ENCODE measurements around the gene CAPZB. TPM values are rescaled to one million over a fixed set of nuclear protein-coding genes. Genes with fewer than 3 reads are reported as not detected.
A peak's percentile ranks its signal among the peaks of the same experiment; 100 is the strongest.

Gene CAPZB
- total RNA-seq, 1 experiment from 2014 or later, result 198 TPM

DNA sequence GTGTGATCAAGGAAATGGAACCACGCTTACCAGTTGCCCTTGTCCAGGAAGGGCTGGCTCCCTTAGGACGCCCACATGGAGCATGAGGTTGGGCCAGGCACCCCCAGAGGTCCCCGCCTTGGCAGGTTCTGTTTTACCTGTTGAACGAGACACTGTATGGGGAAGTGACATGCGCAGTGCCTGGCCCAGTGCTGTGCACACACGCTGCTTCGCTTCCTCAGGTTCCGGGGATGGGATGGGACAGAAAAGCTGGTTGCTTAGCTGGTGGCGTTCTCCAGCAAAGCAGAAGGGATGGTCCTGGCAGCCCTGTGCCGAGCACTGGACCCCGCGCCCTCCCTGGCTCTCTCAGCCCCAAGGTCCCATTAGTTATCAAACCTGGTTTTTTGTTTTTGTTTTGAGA lies 152.5 kb downstream of the CAPZB start:
- H3K9me3 Mint-ChIP-seq (ENCODE audit: low read depth, unreplicated experiment), result no peaks in the 10 kb centered on the region
- intact Hi-C loops (cut with micrococcal nuclease; ENCODE audit: unreplicated experiment), result loop anchor here (2.0 kb wide), 1 partner anchor 26 kb away; no protein-coding TSS in a partner anchor

GRCh38 chr1:19331262-19331878 lies 154.0 kb downstream of the CAPZB start:
- no peak overlapping the region for H3K4me3 Mint-ChIP-seq (ENCODE audit: low read depth, unreplicated experiment)
- no peaks in the 10 kb centered on the region for H3K9me3 Mint-ChIP-seq (ENCODE audit: low read depth, unreplicated experiment)
- intact Hi-C loops (cut with micrococcal nuclease; ENCODE audit: unreplicated experiment), result no loop called here
- H3K27me3 Mint-ChIP-seq (ENCODE audit: unreplicated experiment), result no peaks in the 10 kb centered on the region
- no peak for DNase-seq
- H3K4me1 Mint-ChIP-seq (ENCODE audit: low read depth, unreplicated experiment), result no peaks in the 10 kb centered on the region
- CTCF ChIA-PET, result no interaction called here
- TF ChIP-seq CTCF (IDR thresholded peaks at IDR 0.05; ENCODE audit: unreplicated experiment), result no peak
- H3K36me3 Mint-ChIP-seq (ENCODE audit: insufficient read depth, unreplicated experiment), result peaks cover 30% of the 10 kb centered on the region
- no peak overlapping the region for H3K27ac Mint-ChIP-seq (ENCODE audit: unreplicated experiment)
- no TSS peak for BruUV-seq (replicated peaks)

More for the DNA sequence above, 152.5 kb downstream of the CAPZB start:
- H3K27ac Mint-ChIP-seq (ENCODE audit: unreplicated experiment), result no peak overlapping the region
- no peak for TF ChIP-seq CTCF (IDR thresholded peaks at IDR 0.05; ENCODE audit: unreplicated experiment)
- CTCF ChIA-PET, result no interaction called here
- peaks cover 8% of the 10 kb centered on the region for H3K4me1 Mint-ChIP-seq (ENCODE audit: low read depth, unreplicated experiment)
- no TSS peak for BruUV-seq (replicated peaks)
- no peak overlapping the region for H3K4me3 Mint-ChIP-seq (ENCODE audit: low read depth, unreplicated experiment)
- no peak for DNase-seq
- H3K27me3 Mint-ChIP-seq (ENCODE audit: unreplicated experiment), result no peaks in the 10 kb centered on the region
- peaks cover 28% of the 10 kb centered on the region for H3K36me3 Mint-ChIP-seq (ENCODE audit: insufficient read depth, unreplicated experiment)

DNA sequence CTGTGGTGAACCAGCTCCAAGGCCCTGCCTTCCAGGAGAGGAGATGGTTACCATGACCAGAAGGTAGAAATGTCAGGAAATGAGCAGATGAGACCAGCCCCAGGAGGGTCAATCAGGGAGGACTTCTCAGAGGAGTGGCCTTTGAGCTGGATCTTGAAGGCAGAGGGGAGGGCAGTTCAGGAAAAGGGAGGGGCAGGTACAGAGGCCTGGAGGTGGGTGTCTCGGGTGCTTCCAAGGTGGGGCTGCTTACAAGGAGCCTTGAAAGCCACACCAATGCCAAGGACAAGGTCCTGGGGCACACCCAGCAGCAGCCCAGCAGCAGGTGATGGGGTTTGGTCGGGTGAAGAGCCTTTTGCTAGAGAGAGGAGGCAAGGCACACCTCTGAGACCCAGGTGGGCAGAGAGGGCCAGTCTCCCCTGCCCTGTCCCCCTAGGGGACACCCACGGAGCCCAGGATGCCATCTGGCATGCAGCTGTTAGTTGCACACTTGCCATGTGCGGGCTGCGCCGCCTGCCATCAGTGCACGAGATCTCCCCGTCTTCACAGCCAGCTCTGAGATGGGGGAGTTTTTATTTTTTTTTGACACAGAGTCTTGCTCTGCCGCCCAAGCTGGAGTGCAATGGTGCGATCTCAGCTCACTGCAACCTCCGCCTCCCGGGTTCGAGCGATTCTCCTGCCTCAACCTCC lies 154.7 kb downstream of the CAPZB start:
- no peak overlapping the region for H3K27ac Mint-ChIP-seq (ENCODE audit: unreplicated experiment)
- no peak overlapping the region for H3K4me3 Mint-ChIP-seq (ENCODE audit: low read depth, unreplicated experiment)
- no peak for TF ChIP-seq CTCF (IDR thresholded peaks at IDR 0.05; ENCODE audit: unreplicated experiment)
- BruUV-seq (replicated peaks), result no TSS peak
- no peak for DNase-seq
- H3K9me3 Mint-ChIP-seq (ENCODE audit: low read depth, unreplicated experiment), result no peaks in the 10 kb centered on the region
- intact Hi-C loops (cut with micrococcal nuclease; ENCODE audit: unreplicated experiment), result no loop called here
- CTCF ChIA-PET, result no interaction called here
- peaks cover 30% of the 10 kb centered on the region for H3K36me3 Mint-ChIP-seq (ENCODE audit: insufficient read depth, unreplicated experiment)
- H3K27me3 Mint-ChIP-seq (ENCODE audit: unreplicated experiment), result no peaks in the 10 kb centered on the region
- H3K4me1 Mint-ChIP-seq (ENCODE audit: low read depth, unreplicated experiment), result no peaks in the 10 kb centered on the region

DNA sequence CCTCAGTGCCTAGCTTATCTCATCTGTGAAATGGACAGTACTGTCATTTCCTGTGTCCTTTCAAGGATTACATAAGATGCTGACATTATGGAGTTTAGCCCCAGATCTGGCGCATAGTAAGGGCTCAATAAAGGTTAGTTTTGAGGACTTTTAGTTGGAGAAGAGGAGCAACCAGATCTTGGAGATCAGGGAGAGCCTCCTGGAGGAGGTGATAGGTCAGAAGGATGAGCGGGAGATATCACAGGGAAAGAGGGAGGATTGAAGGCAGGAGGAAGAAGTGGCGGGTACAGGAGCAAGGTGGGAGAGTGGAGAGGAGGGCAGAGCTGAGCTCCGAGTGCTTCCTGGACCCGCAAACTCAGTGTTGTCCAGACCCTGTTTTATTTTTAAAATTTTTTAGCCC lies 155.7 kb downstream of the CAPZB start:
- no peaks in the 10 kb centered on the region for H3K4me1 Mint-ChIP-seq (ENCODE audit: low read depth, unreplicated experiment)
- no peak overlapping the region for H3K4me3 Mint-ChIP-seq (ENCODE audit: low read depth, unreplicated experiment)
- H3K27me3 Mint-ChIP-seq (ENCODE audit: unreplicated experiment), result no peaks in the 10 kb centered on the region
- no TSS peak for BruUV-seq (replicated peaks)
- intact Hi-C loops (cut with micrococcal nuclease; ENCODE audit: unreplicated experiment), result no loop called here
- peak overlapping the region; percentile 11 for H3K27ac Mint-ChIP-seq (ENCODE audit: unreplicated experiment)
- TF ChIP-seq CTCF (IDR thresholded peaks at IDR 0.05; ENCODE audit: unreplicated experiment), result no peak
- no peak for DNase-seq
- H3K36me3 Mint-ChIP-seq (ENCODE audit: insufficient read depth, unreplicated experiment), result peaks cover 29% of the 10 kb centered on the region
- no peaks in the 10 kb centered on the region for H3K9me3 Mint-ChIP-seq (ENCODE audit: low read depth, unreplicated experiment)
- CTCF ChIA-PET, result no interaction called here
